ENCODE results near the gene DLG2. TPM values are rescaled to one million over a fixed set of nuclear protein-coding genes. Genes with fewer than 3 reads are reported as not detected.

Gene DLG2
- total and polyA plus RNA-seq, 2 of the 8 experiments (the other 6 are each of a cell fraction or from before 2014, with no cell fraction given) = 1.7 to 14.3 TPM

DNA sequence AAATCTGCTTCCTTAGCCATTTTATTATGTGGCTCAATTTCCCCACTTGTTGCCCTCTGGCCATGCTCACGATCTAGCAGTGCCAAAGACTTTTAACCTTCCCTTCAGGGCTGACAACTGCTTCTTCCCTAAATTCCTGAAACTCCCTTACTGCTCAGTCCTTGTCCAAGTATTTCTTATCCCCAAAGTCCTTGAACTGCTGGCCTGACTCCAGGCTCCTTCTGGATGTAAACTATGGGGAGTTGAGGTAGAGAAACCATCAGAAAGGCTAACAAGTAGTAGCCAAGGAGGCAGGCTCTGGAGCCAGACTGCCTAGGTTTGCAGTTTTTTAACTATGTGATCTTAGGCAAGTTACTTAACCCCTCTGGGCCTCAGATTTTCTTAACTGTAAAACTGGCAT, 2082.3 kb downstream of the DLG2 start:
- TF ChIP-seq TAF1 (IDR thresholded peaks at IDR 0.05; ENCODE audit: low read depth, low read length) = no peak
- no peak for TF ChIP-seq GABPA (IDR thresholded peaks at IDR 0.05; ENCODE audit: borderline replicate concordance, insufficient read depth, low read length)
- Histone ChIP-seq H4K20me1 (replicated peaks in 1 of 2; ENCODE audit: control insufficient read depth in 1 of 2, insufficient read depth in 2 of 2, low read length in 2 of 2) (no peaks in the 10 kb centered on the region), H3K4me1 (replicated peaks in 1 of 4; ENCODE audit: control insufficient read depth in 3 of 4, insufficient read depth in 4 of 4, low read length in 3 of 4) (peaks cover 0 to 5% (median 0%) of the 10 kb centered on the region in 4 experiments; a peak in 2 of 7 replicates), H3K9me3 (ENCODE audit: insufficient read depth in 2 of 2, low read depth in 1 of 2, low read length in 1 of 2) (no peaks in the 10 kb centered on the region), H3K27ac (ENCODE audit: low read depth, low read length) (no peak overlapping the region), H3K56ac (replicated peaks; ENCODE audit: insufficient read length, low read depth, low read length) (no peak overlapping the region), H3K14ac (ENCODE audit: insufficient read length) (no peak overlapping the region), H4K8ac (ENCODE audit: extremely low read depth, insufficient read depth, low read length) (no peak overlapping the region), H3K18ac (ENCODE audit: extremely low read depth, low read length) (no peak overlapping the region), H3K23ac (ENCODE audit: insufficient read length) (no peak overlapping the region), H2BK15ac (ENCODE audit: low read length) (no peak overlapping the region), H3K4ac (replicated peaks; ENCODE audit: insufficient read length, low read depth, low read length) (no peak overlapping the region), H3K79me2 (ENCODE audit: control insufficient read depth in 1 of 2, insufficient read depth in 2 of 2, low read length in 2 of 2) (no peaks in the 10 kb centered on the region), H4K5ac (ENCODE audit: insufficient read length, low read depth, low read length) (no peak overlapping the region), H3K4me2 (ENCODE audit: insufficient read depth in 1 of 2, low read depth in 2 of 2, low read length in 2 of 2) (no peak overlapping the region), H3K36me3 (ENCODE audit: control insufficient read depth in 2 of 4, insufficient read depth in 4 of 4, low read length in 3 of 4) (no peaks in the 10 kb centered on the region), H2BK120ac (replicated peaks; ENCODE audit: low read depth, low read length) (no peak overlapping the region), H2BK5ac (ENCODE audit: low read depth, low read length) (no peak overlapping the region), H2AK5ac (ENCODE audit: low read depth, low read length) (no peak overlapping the region), H2AFZ (ENCODE audit: low read length) (no peak overlapping the region), H4K91ac (replicated peaks; ENCODE audit: insufficient read length, low read length) (no peak overlapping the region), H3K9ac (replicated peaks in 1 of 4; ENCODE audit: extremely low read depth in 1 of 4, low read depth in 3 of 4, low read length in 3 of 4) (no peak overlapping the region), H3K27me3 (replicated peaks in 1 of 4; ENCODE audit: control insufficient read depth in 3 of 4, extremely low read depth in 1 of 4, insufficient read depth in 3 of 4, low read length in 3 of 4) (no peaks in the 10 kb centered on the region), H3K23me2 (ENCODE audit: low read depth, low read length) (no peaks in the 10 kb centered on the region), H2BK12ac (ENCODE audit: low read depth, low read length) (no peak overlapping the region), H3K79me1 (ENCODE audit: low read depth, low read length) (no peaks in the 10 kb centered on the region), H3K4me3 (ENCODE audit: extremely low read depth in 1 of 4, insufficient read depth in 2 of 4, low read depth in 3 of 4, low read length in 4 of 4) (no peak overlapping the region), H2BK20ac (ENCODE audit: low read length) (no peak overlapping the region)
- POLR2A ChIA-PET (ENCODE audit: partially characterized antibody) = no interaction called here
- WGBS, 2 experiments (ENCODE audit: extremely low coverage in 1 of 2, insufficient coverage in 1 of 2, insufficient read length in 1 of 2, insufficient replicate concordance in 2 of 2, low coverage in 1 of 2, low lambda C conversion rate in 2 of 2, missing lambda C conversion rate in 1 of 2) = 100% methylated on average over 1 of the region's 1 CpG; no CpG with 5 or more reads in 1 of the 2 experiments
- DNase-seq (ENCODE audit: low read depth in 1 of 2, low spot score in 2 of 2) (no peak), FAIRE-seq (no peak)
- CTCF ChIA-PET (ENCODE audit: partially characterized antibody) = interaction anchor here (0.7 kb wide), 1 partner anchor 13 kb away, joined by 3 read pairs; no protein-coding TSS in a partner anchor
